ENCODE results near the gene CD81.
"Not testable (repeated sequence)": the region's sequence is repeated elsewhere in the genome, so short reads cannot be mapped to it uniquely, and the experiment has no call there.

CD81 gene

DNA sequence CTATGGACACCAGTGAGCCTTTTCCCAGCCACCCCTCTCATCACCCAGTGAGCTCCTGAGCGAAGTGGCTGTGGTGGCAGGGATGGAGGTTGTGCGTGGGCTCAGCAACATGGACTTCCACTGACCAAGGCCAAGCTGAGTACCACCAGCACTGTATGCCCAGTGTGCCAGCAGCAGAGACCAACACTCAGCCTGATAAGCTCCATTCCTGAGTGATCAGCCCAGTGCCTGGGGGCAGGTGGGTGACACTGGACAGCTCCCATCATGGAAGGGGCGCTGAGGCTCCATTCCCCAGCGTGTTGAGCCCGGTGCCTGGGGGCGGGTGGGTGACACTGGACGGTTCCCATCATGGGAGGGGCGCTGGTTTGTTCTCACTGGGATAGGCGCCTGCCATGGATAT is 17.6 kb upstream of the CD81 start:
- no peak for DNase-seq (ENCODE audit: low read depth)
- TF ChIP-seq CTCF (IDR thresholded peaks at IDR 0.05; ENCODE audit: control insufficient read depth, extremely low read depth, insufficient read depth) = no peak

GRCh38 chr11:2360081-2360642 is 16.9 kb upstream of the CD81 start:
- TF ChIP-seq CTCF (IDR thresholded peaks at IDR 0.05; ENCODE audit: control insufficient read depth, extremely low read depth, insufficient read depth) = no peak
- no peak for DNase-seq (ENCODE audit: low read depth)
- no peak overlapping the region for H3K4me3 ChIP-seq (ENCODE audit: low read depth, low read length)

More for the DNA sequence above, 17.6 kb upstream of the CD81 start:
- H3K4me3 ChIP-seq (ENCODE audit: low read depth, low read length) = no peak overlapping the region

DNA sequence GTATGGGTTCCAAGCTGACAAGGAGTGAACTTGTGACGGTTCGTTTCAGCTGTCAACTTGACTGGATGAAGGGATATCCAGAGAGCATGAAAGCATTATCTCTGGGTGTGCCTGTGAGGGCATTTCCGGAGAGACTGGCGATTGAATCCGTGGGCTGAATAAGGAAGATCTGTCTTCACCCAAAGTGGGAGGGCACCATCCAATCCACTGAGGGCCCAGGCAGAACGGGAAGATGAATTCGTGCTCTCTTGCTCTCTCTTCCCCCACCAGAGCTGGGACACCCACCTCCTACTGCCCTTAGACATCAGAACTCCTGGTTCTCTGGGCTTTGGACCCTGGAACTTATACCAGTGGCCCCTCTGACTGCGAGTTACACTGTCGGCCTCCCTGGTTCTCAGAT is 15.5 kb upstream of the CD81 start:
- TF ChIP-seq CTCF (IDR thresholded peaks at IDR 0.05; ENCODE audit: control insufficient read depth, extremely low read depth, insufficient read depth) = no peak
- no peak overlapping the region for H3K4me3 ChIP-seq (ENCODE audit: low read depth, low read length)
- DNase-seq (ENCODE audit: low read depth) = no peak

- no peak for TF ChIP-seq CTCF (IDR thresholded peaks at IDR 0.05; ENCODE audit: control insufficient read depth, extremely low read depth, insufficient read depth)
- DNase-seq (ENCODE audit: low read depth) = no peak
Observed at GRCh38 chr11:2362414-2362813, 14.7 kb upstream of the CD81 start.

DNA sequence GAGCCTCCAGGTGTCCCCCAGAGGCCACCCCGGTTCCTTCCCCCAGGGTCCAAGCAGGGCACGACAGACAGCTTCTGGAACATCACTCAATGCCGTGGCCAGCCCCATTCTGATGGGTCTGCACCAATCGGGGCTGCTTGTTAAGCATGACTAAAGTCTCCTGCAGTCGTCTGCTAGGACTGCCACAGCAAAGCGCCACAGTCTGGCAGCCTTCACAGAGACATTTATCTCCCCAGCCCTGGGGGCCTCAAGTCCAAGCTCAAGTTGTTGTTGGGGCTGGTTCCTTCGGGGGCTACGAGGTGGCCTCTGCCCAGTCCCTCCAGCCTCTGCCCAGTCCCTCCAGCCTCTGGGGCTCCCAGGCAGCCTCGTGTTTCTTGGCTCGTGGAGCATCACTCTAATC is 14.0 kb upstream of the CD81 start:
- no peak overlapping the region for H3K4me3 ChIP-seq (ENCODE audit: low read depth, low read length)
- DNase-seq (ENCODE audit: low read depth) = no peak
- TF ChIP-seq CTCF (IDR thresholded peaks at IDR 0.05; ENCODE audit: control insufficient read depth, extremely low read depth, insufficient read depth) = no peak

More at GRCh38 chr11:2362414-2362813, 14.7 kb upstream of the CD81 start:
- no peak overlapping the region for H3K4me3 ChIP-seq (ENCODE audit: low read depth, low read length)

- no peak overlapping the region for H3K4me3 ChIP-seq (ENCODE audit: low read depth, low read length)
- no peak for DNase-seq (ENCODE audit: low read depth)
- TF ChIP-seq CTCF (IDR thresholded peaks at IDR 0.05; ENCODE audit: control insufficient read depth, extremely low read depth, insufficient read depth) = no peak
Observed at GRCh38 chr11:2363577-2364370, 13.3 kb upstream of the CD81 start.

- DNase-seq (ENCODE audit: low read depth) = not testable (repeated sequence)
Observed at GRCh38 chr11:2364386-2364785, 12.7 kb upstream of the CD81 start.

More at GRCh38 chr11:2364386-2364785, 12.7 kb upstream of the CD81 start:
- H3K4me3 ChIP-seq (ENCODE audit: low read depth, low read length) = not testable (repeated sequence)

All from LNCaP clone FGC (cell line).